Calu3 (cell line): Measurements from ENCODE around the gene OGA. TPM values are rescaled to one million over a fixed set of nuclear protein-coding genes. Genes with fewer than 3 reads are reported as not detected.

Experiments
- BruUV-seq: library from RNA; stranded (reverse); fragments of 400-500 nt; replicated peaks from 2 replicates; lab custom pipeline; 2021; lab: Mats Ljungman, UMichigan
- CTCF ChIA-PET: fragments of 300-600 bp; sonication (Branson Sonifier 250); formaldehyde crosslinking; loops from one replicate; lab custom pipeline; 2022; ENCODE audit warnings: antibody characterized with exemption; lab: Charles Lee
- DNase-seq: peaks from one replicate; pipeline ENCODE4 v3.0.0; 2022
- H3K27ac Mint-ChIP-seq: one replicate; pipeline ENCODE4 v1.8.0; 2022; ENCODE audit warnings: mixed read lengths; ENCODE audit not compliant: unreplicated experiment
- H3K27me3 Mint-ChIP-seq: one replicate; pipeline ENCODE4 v1.8.0; 2022; ENCODE audit warnings: mixed read lengths; ENCODE audit not compliant: unreplicated experiment
- H3K36me3 Mint-ChIP-seq: one replicate; pipeline ENCODE4 v1.8.0; 2022; ENCODE audit warnings: mild to moderate bottlenecking, moderate library complexity, mixed read lengths; ENCODE audit not compliant: insufficient read depth, unreplicated experiment
- H3K4me1 Mint-ChIP-seq: one replicate; pipeline ENCODE4 v1.8.0; 2022; ENCODE audit warnings: mild to moderate bottlenecking, low read depth, mixed read lengths; ENCODE audit not compliant: unreplicated experiment
- H3K4me3 Mint-ChIP-seq: one replicate; pipeline ENCODE4 v1.8.0; 2022; ENCODE audit warnings: mild to moderate bottlenecking, low read depth, moderate library complexity, mixed read lengths; ENCODE audit not compliant: unreplicated experiment
- H3K9me3 Mint-ChIP-seq: one replicate; pipeline ENCODE4 v1.8.0; 2022; ENCODE audit warnings: low read depth, mixed read lengths; ENCODE audit not compliant: unreplicated experiment
- intact Hi-C: fragments of 100-400 bp; cut with micrococcal nuclease; formaldehyde crosslinking; loops from one replicate; pipeline ENCODE4 v1.10.0; 2022; ENCODE audit not compliant: unreplicated experiment
- total RNA-seq: library from RNA; stranded (reverse); gene quantifications from 2 replicates; pipeline ENCODE4 v1.2.3, GENCODE V29; 2022
- TF ChIP-seq, protein P1 (sequence below): fragments of 200-600 bp; IDR thresholded peaks from one replicate; pipeline ENCODE4 v1.8.0; 2022; ENCODE audit warnings: antibody characterized with exemption; ENCODE audit not compliant: unreplicated experiment

OGA gene
- total RNA-seq, 1 experiment from 2014 or later: 59.0 TPM

DNA sequence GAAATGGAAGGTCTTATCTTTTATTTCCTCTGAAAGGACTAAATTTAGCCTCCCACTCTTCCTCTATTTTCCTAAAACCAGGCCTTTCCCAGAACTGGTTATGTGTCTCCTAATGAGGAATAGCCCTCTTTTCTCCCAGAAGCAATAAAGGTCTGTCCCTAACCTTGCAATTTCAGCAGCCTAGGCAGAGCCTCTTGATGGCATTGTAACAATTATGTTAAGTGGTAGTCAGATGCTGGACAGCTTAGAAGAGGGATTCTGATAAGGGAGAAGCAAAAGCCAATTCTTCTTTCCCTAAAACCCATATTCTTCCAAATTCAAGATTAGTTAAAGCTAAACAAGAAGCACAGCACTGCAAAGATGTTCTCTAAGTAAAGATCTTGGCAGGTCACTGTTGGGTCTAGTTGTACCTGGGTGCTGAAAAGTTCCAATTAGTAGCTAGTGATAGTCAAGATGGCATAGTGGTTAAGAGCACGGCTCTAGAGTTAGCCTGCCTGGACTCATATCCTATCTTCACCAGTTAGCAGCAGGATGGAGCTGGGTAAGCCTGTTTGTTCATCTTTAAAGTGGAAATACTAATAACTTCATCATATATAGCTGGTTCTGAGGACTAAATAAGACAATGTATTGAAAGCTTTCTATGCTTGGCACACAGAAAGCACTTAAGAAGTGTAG lies 39.7 kb upstream of the OGA start:
- Mint-ChIP-seq H3K27me3 (no peaks in the 10 kb centered on the region), H3K36me3 (no peaks in the 10 kb centered on the region), H3K27ac (no peak overlapping the region), H3K4me1 (no peaks in the 10 kb centered on the region), H3K9me3 (peaks cover 7% of the 10 kb centered on the region), H3K4me3 (no peak overlapping the region)
- CTCF ChIA-PET: interaction anchor here (0.7 kb wide), 1 partner anchor 18 kb away, joined by 5 read pairs; no protein-coding TSS in a partner anchor
- DNase-seq: no peak
- no TSS peak for BruUV-seq
- intact Hi-C loops: no loop called here
- TF ChIP-seq, protein P1, sequence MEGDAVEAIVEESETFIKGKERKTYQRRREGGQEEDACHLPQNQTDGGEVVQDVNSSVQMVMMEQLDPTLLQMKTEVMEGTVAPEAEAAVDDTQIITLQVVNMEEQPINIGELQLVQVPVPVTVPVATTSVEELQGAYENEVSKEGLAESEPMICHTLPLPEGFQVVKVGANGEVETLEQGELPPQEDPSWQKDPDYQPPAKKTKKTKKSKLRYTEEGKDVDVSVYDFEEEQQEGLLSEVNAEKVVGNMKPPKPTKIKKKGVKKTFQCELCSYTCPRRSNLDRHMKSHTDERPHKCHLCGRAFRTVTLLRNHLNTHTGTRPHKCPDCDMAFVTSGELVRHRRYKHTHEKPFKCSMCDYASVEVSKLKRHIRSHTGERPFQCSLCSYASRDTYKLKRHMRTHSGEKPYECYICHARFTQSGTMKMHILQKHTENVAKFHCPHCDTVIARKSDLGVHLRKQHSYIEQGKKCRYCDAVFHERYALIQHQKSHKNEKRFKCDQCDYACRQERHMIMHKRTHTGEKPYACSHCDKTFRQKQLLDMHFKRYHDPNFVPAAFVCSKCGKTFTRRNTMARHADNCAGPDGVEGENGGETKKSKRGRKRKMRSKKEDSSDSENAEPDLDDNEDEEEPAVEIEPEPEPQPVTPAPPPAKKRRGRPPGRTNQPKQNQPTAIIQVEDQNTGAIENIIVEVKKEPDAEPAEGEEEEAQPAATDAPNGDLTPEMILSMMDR: no peak

DNA sequence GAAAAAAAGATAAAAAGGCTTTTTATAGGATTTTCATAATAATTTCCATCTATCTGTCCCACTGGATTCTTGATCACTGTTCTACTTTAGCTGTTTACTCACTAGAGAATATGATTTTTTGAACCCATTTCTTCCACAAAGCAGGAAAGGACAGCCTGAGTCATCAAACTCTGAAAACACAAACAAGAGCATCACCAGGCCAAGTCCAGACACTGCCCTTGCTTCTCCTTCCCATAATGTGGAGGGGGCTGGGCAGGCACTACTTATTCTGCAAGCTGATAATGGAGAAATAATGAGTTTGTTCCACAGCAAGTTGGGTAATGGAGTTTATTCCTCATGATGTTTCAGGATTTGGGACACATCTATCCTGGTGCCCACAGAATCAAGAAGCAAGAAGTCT lies 38.4 kb upstream of the OGA start:
- Mint-ChIP-seq H3K4me1 (no peaks in the 10 kb centered on the region), H3K36me3 (no peaks in the 10 kb centered on the region), H3K4me3 (no peak overlapping the region), H3K27me3 (no peaks in the 10 kb centered on the region), H3K27ac (no peak overlapping the region), H3K9me3 (peaks cover 7% of the 10 kb centered on the region)
- intact Hi-C loops: no loop called here
- CTCF ChIA-PET: no interaction called here
- no TSS peak for BruUV-seq
- no peak for DNase-seq
- TF ChIP-seq, protein P1: no peak

DNA sequence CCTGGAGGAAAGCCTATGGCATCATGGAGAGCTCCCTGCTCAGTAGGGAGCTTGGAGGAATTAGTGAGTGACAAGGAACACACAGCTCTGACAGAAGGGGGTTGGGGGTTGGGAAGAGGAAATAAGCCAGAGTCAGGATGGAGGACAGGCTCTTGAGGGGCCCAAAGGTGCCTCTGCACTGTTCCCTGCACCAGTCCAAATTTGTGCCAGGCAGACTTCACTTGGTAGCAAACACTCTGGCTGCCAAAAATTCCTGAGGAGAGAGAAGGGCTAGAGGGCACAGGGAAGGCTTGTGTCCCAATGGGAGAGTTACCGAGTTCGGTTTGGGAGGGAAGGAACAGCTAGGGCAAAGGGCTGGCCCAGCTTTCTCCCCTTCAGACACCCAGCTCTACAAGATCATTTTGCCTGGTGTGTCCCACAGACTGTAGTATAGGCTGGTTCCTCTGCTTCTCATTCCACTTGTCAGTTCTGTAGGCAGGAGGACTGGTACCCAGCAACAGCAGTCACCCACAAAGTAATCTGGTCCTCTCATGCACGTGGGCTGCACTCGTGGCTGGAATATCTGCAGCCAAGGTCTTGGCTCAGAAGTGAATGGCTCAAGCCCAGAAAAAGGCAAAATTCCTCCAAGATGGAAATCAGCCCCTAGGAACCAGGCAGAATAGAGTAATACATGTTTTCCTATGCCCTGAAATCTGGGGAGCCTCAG lies 33.3 kb upstream of the OGA start:
- Mint-ChIP-seq H3K27me3 (no peaks in the 10 kb centered on the region), H3K36me3 (no peaks in the 10 kb centered on the region), H3K9me3 (no peaks in the 10 kb centered on the region), H3K4me1 (no peaks in the 10 kb centered on the region), H3K27ac (no peak overlapping the region), H3K4me3 (no peak overlapping the region)
- TF ChIP-seq, protein P1: no peak
- intact Hi-C loops: no loop called here
- BruUV-seq: no TSS peak
- DNase-seq: no peak
- CTCF ChIA-PET: no interaction called here

DNA sequence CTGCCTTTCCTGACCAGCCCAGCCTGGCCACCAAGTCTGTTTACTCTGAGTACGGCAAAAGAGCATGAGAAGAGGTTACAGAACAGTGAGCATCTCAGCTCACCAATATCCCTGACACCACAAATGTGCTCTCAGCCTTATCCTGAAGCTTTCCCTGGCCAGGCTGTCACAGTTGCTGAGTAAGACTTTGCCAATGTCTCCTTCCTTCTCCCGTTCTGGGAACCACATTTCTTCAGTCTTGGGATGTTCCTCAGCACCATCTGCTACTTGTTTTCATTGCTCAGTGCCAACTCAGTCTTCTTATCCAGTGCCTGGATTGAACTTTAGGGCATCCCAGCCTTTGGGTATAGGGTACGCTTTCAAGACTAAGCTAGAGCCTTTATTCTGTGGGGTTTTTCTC lies 32.5 kb upstream of the OGA start:
- H3K36me3 Mint-ChIP-seq: no peaks in the 10 kb centered on the region
- intact Hi-C loops: no loop called here

More for the DNA sequence above, 32.5 kb upstream of the OGA start:
- no peaks in the 10 kb centered on the region for H3K27me3 Mint-ChIP-seq
- TF ChIP-seq, protein P1: no peak
- CTCF ChIA-PET: no interaction called here
- H3K27ac Mint-ChIP-seq: no peak overlapping the region
- no peaks in the 10 kb centered on the region for H3K4me1 Mint-ChIP-seq
- no TSS peak for BruUV-seq
- H3K4me3 Mint-ChIP-seq: no peak overlapping the region
- no peak for DNase-seq
- no peaks in the 10 kb centered on the region for H3K9me3 Mint-ChIP-seq
